ENCODE measurements around the gene FEN1. TPM values are rescaled to one million over a fixed set of nuclear protein-coding genes. Genes with fewer than 3 reads are reported as not detected.

Gene FEN1
- total RNA-seq, 1 experiment from 2014 or later = 118 TPM

DNA sequence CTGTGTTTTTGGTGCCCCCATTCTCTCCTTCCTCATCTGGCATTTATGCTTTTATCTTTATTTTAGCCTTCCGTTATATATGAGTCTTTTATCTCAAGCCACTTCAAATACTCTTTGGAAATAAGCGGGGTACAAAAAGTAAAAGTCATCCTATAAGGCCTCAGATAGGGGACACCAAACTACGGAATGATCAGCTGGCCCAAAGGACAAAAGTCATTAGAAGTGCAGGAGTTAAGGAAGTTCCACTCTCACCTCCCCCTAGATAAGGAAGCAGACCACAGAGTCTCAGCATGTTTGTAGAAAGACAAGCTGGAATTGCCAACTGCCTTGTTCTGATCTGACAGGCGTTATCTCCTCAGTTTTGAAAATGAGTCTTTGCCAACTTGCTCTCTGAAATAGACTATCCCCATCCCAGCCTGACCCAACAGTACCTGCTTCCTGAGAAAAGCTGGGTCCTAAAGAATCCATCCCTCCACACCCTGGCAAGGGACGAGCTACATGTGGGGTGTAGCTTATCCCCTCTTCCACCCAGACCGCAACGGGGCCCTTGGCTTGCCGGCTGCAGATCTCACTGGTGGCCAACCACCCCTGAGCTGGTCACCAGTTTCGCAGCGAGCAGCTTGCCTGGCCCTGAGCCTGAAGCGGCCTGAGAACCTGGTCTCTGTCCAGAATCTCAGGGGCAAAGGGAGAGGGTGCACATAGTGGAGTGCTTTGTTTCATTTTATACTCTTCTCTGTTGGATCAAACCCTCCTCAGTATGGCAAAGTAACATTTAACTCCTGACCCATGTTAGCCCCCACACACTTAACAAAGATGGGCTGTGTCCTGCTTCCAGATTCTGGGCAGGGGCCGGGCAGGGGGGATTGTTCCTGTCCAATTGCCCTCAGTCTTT, 49.2 kb downstream of the FEN1 start:
- no peak for DNase-seq (ENCODE audit: low spot score)

DNA sequence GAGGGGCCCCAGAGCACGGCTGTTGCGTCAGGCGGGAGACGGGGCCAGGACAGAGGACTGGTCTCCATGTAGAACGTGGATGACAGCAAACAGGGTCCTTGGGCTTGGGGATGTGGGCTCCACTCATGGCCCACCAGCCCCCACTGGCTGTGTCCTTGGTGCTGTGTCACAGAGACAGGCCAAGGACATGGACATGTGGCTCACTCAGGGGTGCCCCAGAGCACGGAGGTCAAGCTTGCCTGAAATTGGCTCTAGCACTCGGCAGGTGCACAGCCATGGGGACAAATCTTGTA, 49.8 kb downstream of the FEN1 start:
- no peak for DNase-seq (ENCODE audit: low spot score)

DNA sequence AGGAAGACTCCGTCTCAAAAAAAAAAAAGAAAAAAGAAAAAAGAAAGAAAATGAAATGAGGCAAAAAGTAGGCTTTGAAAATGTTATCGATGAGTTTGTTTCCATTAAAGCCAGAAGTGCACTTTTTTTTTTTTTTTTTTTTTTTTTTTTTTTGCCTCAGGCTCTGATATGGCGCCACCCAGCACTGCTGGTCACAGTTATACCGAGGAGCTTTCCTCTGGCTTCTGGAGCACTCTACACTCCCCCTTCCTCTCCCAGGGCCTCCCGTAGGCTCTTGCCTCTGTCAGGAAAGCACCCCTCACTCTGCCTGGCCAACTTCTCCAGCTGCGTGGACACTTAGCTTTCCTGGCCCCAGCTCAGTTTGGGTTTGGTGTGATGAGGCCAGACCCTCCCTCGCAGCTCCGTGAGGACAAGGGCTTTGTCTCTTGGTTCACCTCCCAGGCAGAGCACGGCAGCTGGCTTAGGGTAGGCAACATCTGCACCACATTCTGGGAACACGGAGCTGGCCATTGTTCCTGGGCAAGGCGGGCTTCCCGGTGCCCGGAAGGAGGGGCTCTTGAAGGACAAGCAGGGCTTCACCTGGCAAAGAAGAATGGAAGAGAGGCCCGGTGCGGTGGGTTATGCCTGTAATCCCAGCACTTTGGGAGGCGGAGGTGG, 52.3 kb downstream of the FEN1 start:
- no peak for DNase-seq (ENCODE audit: low spot score)

DNA sequence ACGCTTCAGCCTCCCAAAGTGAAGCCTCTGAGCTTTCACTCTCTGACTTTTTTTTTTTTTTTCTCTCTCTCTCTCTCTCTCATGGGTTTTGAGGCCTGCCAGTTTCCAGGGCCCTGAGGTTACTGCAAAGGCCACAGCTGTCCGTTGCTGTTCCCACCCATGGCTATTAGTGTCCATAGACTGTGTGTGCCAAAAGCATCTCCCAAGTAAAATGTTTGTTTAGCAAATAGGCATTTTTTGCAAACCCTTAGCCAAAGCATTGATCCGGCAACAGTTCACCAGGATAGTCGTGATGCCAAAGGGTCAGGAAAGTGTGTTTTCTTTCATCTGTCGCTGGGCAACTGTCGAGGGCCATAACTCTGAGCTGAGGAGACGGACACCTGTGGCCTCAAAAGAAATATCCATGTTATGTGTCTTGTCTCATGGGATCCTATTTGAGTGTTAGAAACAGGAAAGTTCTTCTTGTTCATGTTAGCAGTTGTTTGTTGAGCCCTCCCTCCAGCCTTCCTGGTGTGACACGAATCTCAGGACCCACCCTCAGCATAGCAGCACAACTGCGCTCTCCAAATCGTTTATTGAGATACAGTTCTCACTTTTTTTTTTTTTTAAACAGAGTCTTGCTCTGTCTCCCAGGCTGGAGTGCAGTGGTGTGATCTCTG, 53.8 kb downstream of the FEN1 start:
- DNase-seq (ENCODE audit: low spot score) = no peak

Other genes starting within 250 kb of the FEN1 start
- gene SYT7, start 211.8 kb upstream of the FEN1 start, total RNA-seq (2014; rRNA removed; shearing (Covaris generic)) = 1.9 and 10.8 TPM in 2 replicates
- gene DAGLA, start 112.5 kb upstream of the FEN1 start, total RNA-seq (2014; rRNA removed; shearing (Covaris generic)) = 0.68 and 0.83 TPM in 2 replicates
- 1.0 and 1.2 TPM in 2 replicates for gene MYRF, start 40.3 kb upstream of the FEN1 start, total RNA-seq (2014; rRNA removed; shearing (Covaris generic))
- gene TMEM258, start 312 bp upstream of the FEN1 start, total RNA-seq (2014; rRNA removed; shearing (Covaris generic)) = 133 and 142 TPM in 2 replicates
- 63.2 and 68.0 TPM in 2 replicates for gene FADS1, start 24.1 kb downstream of the FEN1 start, total RNA-seq (2014; rRNA removed; shearing (Covaris generic))
- gene FADS2, start 35.4 kb downstream of the FEN1 start, total RNA-seq (2014; rRNA removed; shearing (Covaris generic)) = 44.2 and 54.8 TPM in 2 replicates
- 34.8 and 47.1 TPM in 2 replicates for gene FADS3, start 98.6 kb downstream of the FEN1 start, total RNA-seq (2014; rRNA removed; shearing (Covaris generic))
- gene RAB3IL1, start 124.7 kb downstream of the FEN1 start, total RNA-seq (2014; rRNA removed; shearing (Covaris generic)) = 2.3 and 7.4 TPM in 2 replicates
- 0.39 and 0.62 TPM in 2 replicates for gene BEST1, start 157.4 kb downstream of the FEN1 start, total RNA-seq (2014; rRNA removed; shearing (Covaris generic))
- 966 and 1,264 TPM in 2 replicates for gene FTH1, start 174.7 kb downstream of the FEN1 start, total RNA-seq (2014; rRNA removed; shearing (Covaris generic))

All from H4 (cell line).